ENCODE measurements around the gene ERMP1. TPM values are rescaled to one million over a fixed set of nuclear protein-coding genes. Genes with fewer than 3 reads are reported as not detected.

Gene ERMP1
- total RNA-seq, 1 donor from 2014 or later: 10.2 TPM

DNA sequence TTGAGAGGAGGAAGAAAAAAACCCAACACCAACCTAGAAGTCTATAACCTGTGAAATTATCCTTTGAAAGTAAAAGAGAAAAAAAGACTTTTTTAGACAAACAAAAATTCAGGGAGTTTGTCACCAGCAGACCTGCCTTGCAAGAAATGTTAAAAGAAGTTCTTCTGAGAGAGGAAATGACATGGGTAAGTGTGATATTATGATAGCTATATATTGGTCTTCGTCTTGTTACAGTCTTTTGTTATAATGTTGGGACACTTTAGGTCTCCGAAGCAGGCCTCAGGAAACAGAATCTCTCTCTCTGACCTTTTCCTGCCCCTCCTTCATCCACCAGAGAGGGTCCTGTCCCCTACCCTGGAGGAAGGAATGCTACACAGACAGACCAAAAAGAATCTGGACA is 41.1 kb upstream of the ERMP1 start:
- Histone ChIP-seq H3K4me3 (ENCODE audit: low read depth, low read length) (no peak overlapping the region), H3K27me3 (ENCODE audit: control insufficient read depth, insufficient read depth, low read length) (no peaks in the 10 kb centered on the region), H3K36me3 (ENCODE audit: control insufficient read depth, insufficient read depth, low read length) (no peaks in the 10 kb centered on the region)
- no peak for DNase-seq (ENCODE audit: low read depth)
- TF ChIP-seq, protein P1, sequence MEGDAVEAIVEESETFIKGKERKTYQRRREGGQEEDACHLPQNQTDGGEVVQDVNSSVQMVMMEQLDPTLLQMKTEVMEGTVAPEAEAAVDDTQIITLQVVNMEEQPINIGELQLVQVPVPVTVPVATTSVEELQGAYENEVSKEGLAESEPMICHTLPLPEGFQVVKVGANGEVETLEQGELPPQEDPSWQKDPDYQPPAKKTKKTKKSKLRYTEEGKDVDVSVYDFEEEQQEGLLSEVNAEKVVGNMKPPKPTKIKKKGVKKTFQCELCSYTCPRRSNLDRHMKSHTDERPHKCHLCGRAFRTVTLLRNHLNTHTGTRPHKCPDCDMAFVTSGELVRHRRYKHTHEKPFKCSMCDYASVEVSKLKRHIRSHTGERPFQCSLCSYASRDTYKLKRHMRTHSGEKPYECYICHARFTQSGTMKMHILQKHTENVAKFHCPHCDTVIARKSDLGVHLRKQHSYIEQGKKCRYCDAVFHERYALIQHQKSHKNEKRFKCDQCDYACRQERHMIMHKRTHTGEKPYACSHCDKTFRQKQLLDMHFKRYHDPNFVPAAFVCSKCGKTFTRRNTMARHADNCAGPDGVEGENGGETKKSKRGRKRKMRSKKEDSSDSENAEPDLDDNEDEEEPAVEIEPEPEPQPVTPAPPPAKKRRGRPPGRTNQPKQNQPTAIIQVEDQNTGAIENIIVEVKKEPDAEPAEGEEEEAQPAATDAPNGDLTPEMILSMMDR (IDR thresholded peaks at IDR 0.05; ENCODE audit: insufficient read depth, low read length, poor library complexity, severe bottlenecking): no peak

DNA sequence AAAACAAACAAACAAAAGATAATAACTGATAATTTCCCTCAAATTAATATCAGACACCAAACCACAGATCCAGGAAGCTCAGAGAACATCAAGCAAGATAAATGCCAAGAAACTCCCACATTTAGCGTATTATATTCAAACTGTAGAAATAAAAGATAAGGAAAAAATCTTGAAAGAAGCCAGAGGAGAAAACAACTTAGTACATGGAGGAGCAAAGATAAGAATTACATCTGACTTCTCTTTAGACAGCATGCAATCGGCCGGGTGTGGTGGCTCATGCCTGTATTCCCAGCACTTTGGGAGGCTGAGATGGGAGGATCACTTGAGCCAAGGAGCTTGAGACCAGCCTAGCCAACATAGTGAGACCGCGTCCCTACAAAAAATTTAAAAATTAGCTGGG is 40.5 kb upstream of the ERMP1 start:
- H3K36me3 ChIP-seq (ENCODE audit: control insufficient read depth, insufficient read depth, low read length): no peaks in the 10 kb centered on the region
- no peak for DNase-seq (ENCODE audit: low read depth)
- TF ChIP-seq, protein P1 (IDR thresholded peaks at IDR 0.05; ENCODE audit: insufficient read depth, low read length, poor library complexity, severe bottlenecking): no peak
- H3K4me3 ChIP-seq (ENCODE audit: low read depth, low read length): no peak overlapping the region
- H3K27me3 ChIP-seq (ENCODE audit: control insufficient read depth, insufficient read depth, low read length): no peaks in the 10 kb centered on the region

DNA sequence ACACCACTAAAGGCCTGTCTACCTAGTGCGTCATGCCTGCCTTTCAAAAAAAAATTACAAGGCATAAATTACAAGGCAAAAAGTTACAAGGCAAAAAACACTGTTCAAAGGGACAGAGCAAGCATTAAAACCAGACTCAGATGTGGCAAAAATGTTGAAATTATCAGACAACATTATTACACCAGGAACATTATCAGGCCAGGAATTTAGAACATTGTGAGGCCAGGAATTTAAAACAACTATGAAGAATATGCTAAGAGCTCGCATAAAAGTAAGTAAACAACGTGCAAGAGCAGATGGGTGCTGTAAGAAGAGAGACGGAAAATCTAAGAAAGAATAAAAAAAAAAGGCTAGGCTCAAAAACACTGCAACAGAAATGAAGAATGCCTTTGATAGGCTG is 39.6 kb upstream of the ERMP1 start:
- no peaks in the 10 kb centered on the region for H3K27me3 ChIP-seq (ENCODE audit: control insufficient read depth, insufficient read depth, low read length)
- DNase-seq (ENCODE audit: low read depth): no peak
- TF ChIP-seq, protein P1 (IDR thresholded peaks at IDR 0.05; ENCODE audit: insufficient read depth, low read length, poor library complexity, severe bottlenecking): no peak
- H3K36me3 ChIP-seq (ENCODE audit: control insufficient read depth, insufficient read depth, low read length): no peaks in the 10 kb centered on the region
- no peak overlapping the region for H3K4me3 ChIP-seq (ENCODE audit: low read depth, low read length)

DNA sequence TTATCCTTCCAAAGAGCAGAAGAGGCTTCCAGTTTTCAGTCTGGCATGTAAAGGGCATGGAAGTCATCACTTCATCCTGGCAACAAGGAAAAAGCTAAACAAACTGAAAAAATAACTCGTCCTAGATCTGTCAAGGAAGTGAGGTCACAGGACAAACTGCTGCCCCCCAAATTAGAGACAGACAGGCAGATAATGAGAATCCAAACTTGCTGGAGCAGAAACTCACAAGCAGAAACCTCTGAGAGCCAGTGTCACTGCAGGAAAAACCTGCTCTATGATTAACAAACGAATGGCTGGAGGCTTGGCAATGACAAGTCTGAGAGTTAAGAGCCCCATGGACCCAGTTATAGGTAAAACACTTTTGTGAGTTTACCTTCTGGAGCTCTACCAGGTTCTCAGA is 38.9 kb upstream of the ERMP1 start:
- Histone ChIP-seq H3K36me3 (ENCODE audit: control insufficient read depth, insufficient read depth, low read length) (no peaks in the 10 kb centered on the region), H3K27me3 (ENCODE audit: control insufficient read depth, insufficient read depth, low read length) (no peaks in the 10 kb centered on the region), H3K4me3 (ENCODE audit: low read depth, low read length) (no peak overlapping the region)
- DNase-seq (ENCODE audit: low read depth): no peak
- TF ChIP-seq, protein P1 (IDR thresholded peaks at IDR 0.05; ENCODE audit: insufficient read depth, low read length, poor library complexity, severe bottlenecking): no peak

DNA sequence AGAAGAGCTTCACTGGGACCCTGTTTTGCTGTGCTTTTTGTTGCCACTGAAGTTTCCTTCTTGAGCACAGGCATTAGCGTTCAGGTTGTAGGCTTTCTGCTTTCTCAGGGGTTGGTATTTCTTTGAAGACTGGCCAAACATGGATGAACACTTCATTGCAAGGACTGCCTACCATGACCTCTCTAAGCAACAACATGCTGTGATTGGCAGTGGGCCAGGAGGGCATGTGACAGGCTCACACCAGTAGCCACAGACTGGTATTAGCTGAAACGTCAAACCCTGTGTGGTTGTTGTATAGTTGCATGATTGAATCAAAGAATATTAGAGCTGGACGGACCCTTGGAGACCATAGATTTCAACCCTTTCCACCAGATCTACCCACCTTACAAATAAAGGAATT is 37.8 kb upstream of the ERMP1 start:
- H3K36me3 ChIP-seq (ENCODE audit: control insufficient read depth, insufficient read depth, low read length): no peaks in the 10 kb centered on the region
- DNase-seq (ENCODE audit: low read depth): no peak
- H3K27me3 ChIP-seq (ENCODE audit: control insufficient read depth, insufficient read depth, low read length): no peaks in the 10 kb centered on the region
- TF ChIP-seq, protein P1 (IDR thresholded peaks at IDR 0.05; ENCODE audit: insufficient read depth, low read length, poor library complexity, severe bottlenecking): no peak
- H3K4me3 ChIP-seq (ENCODE audit: low read depth, low read length): no peak overlapping the region

DNA sequence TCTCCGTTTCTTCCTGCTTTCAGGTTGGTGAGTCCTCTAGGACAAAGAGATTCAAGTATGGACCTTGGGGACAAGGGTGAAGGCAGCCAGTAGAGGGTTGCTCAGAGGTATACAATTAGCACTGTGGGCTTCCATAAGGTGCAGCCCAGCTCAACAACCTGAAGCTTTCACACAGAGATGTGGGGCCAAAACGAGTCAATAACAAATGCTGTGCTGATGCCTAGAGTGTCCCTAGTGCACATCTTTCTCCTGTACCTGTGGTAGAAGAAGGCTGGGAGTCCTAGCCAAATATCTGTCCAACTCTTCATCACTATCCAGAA is 37.1 kb upstream of the ERMP1 start:
- DNase-seq (ENCODE audit: low read depth): no peak
- Histone ChIP-seq H3K36me3 (ENCODE audit: control insufficient read depth, insufficient read depth, low read length) (no peaks in the 10 kb centered on the region), H3K4me3 (ENCODE audit: low read depth, low read length) (no peak overlapping the region), H3K27me3 (ENCODE audit: control insufficient read depth, insufficient read depth, low read length) (no peaks in the 10 kb centered on the region)
- TF ChIP-seq, protein P1 (IDR thresholded peaks at IDR 0.05; ENCODE audit: insufficient read depth, low read length, poor library complexity, severe bottlenecking): no peak

All from kidney epithelial cell (primary cell).